ENCODE results near the gene POLR2H. TPM values are rescaled to one million over a fixed set of nuclear protein-coding genes. Genes with fewer than 3 reads are reported as not detected.
A peak's percentile ranks its signal among the peaks of the same experiment; 100 is the strongest.

Gene POLR2H
- polyA plus RNA-seq, 1 experiment: 72.0 TPM

GRCh38 chr3:184415203-184415490 lies 53.6 kb downstream of the POLR2H start:
- no peaks in the 10 kb centered on the region for H3K27me3 ChIP-seq (ENCODE audit: control insufficient read depth, insufficient read depth, low read length)
- no peak for TF ChIP-seq CTCF (IDR thresholded peaks at IDR 0.05; ENCODE audit: insufficient read depth, low read depth, low read length)
- H3K36me3 ChIP-seq (ENCODE audit: control insufficient read depth, insufficient read depth, low read length): no peaks in the 10 kb centered on the region
- POLR2A ChIA-PET: no interaction called here
- CTCF ChIA-PET: interaction anchor here (1.3 to 3.5 kb wide), 3 partner anchors 43 to 127 kb away, joined by 5 to 15 read pairs (median 15); no protein-coding TSS in a partner anchor
- DNase-seq (ENCODE audit: low read depth): no peak
- no peak overlapping the region for H3K4me3 ChIP-seq (ENCODE audit: low read depth, low read length)

GRCh38 chr3:184417619-184418327 lies 56.3 kb downstream of the POLR2H start:
- H3K4me3 ChIP-seq (ENCODE audit: low read depth, low read length): no peak overlapping the region
- ChIA-PET POLR2A (no interaction called here), CTCF (interaction anchor here (0.6 to 5.8 kb wide), 21 partner anchors 10 to 360 kb away, joined by 3 to 92 read pairs (median 4); partner anchors contain the start of gene THPO)
- no peak for DNase-seq (ENCODE audit: low read depth)
- peak; percentile 95 for TF ChIP-seq CTCF (IDR thresholded peaks at IDR 0.05; ENCODE audit: insufficient read depth, low read depth, low read length)
- H3K27me3 ChIP-seq (ENCODE audit: control insufficient read depth, insufficient read depth, low read length): no peaks in the 10 kb centered on the region
- no peaks in the 10 kb centered on the region for H3K36me3 ChIP-seq (ENCODE audit: control insufficient read depth, insufficient read depth, low read length)

Small RNAs within 50 kb of the gene (small RNA-seq; reads per million reads assigned to genes)
- 265 reads per million, percentile 94 among the genes with 10 or more reads in this experiment for gene SNORD66 (ENCODE audit: insufficient read length, low read depth, low replicate concordance)

Other genes starting within 250 kb of the POLR2H start
- gene EIF2B5, start 226.4 kb upstream of the POLR2H start, polyA plus RNA-seq (2011; rRNA removed): 31.0 and 32.9 TPM in 2 replicates
- gene DVL3, start 206.3 kb upstream of the POLR2H start, polyA plus RNA-seq (2011; rRNA removed): 24.4 and 33.9 TPM in 2 replicates
- gene AP2M1, start 186.9 kb upstream of the POLR2H start, polyA plus RNA-seq (2011; rRNA removed): 1,059 and 1,761 TPM in 2 replicates
- gene ABCF3, start 175.5 kb upstream of the POLR2H start, polyA plus RNA-seq (2011; rRNA removed): 65.2 and 82.8 TPM in 2 replicates
- gene VWA5B2, start 132.1 kb upstream of the POLR2H start, polyA plus RNA-seq (2011; rRNA removed): not detected in 2 replicates
- gene ALG3, start 112.7 kb upstream of the POLR2H start, polyA plus RNA-seq (2011; rRNA removed): 51.4 and 68.9 TPM in 2 replicates
- gene EEF1AKMT4, start 112.0 kb upstream of the POLR2H start, polyA plus RNA-seq (2011; rRNA removed): 5.6 and 7.3 TPM in 2 replicates
- gene CAMK2N2, start 100.2 kb upstream of the POLR2H start, polyA plus RNA-seq (2011; rRNA removed): 0.17 and 0.28 TPM in 2 replicates
- not detected in 2 replicates for gene ECE2, start 85.7 kb upstream of the POLR2H start, polyA plus RNA-seq (2011; rRNA removed)
- 262 and 330 TPM in 2 replicates for gene PSMD2, start 62.5 kb upstream of the POLR2H start, polyA plus RNA-seq (2011; rRNA removed)
- gene EIF4G1, start 47.1 kb upstream of the POLR2H start, polyA plus RNA-seq (2011; rRNA removed): 222 and 370 TPM in 2 replicates
- 5.4 and 9.3 TPM in 2 replicates for gene FAM131A, start 24.1 kb upstream of the POLR2H start, polyA plus RNA-seq (2011; rRNA removed)
- 1.6 and 2.6 TPM in 2 replicates for gene CLCN2, start 105 bp upstream of the POLR2H start, polyA plus RNA-seq (2011; rRNA removed)
- 0.20 and 0.36 TPM in 2 replicates for gene THPO, start 16.5 kb downstream of the POLR2H start, polyA plus RNA-seq (2011; rRNA removed)
- gene CHRD, start 18.3 kb downstream of the POLR2H start, polyA plus RNA-seq (2011; rRNA removed): 0.83 and 1.5 TPM in 2 replicates
- 1.1 and 3.3 TPM in 2 replicates for gene EPHB3, start 200.1 kb downstream of the POLR2H start, polyA plus RNA-seq (2011; rRNA removed)